Stimulated activated CD4-positive, alpha-beta T cell treated with anti-CD3 and anti-CD28 coated beads, Interleukin-12 subunit alpha, Interleukin-12 subunit beta, amount 100 ng/mL, for 24 hours (primary cell): ENCODE measurements around the gene OCA2.
"Not testable (repeated sequence)": the region's sequence is repeated elsewhere in the genome, so short reads cannot be mapped to it uniquely, and the experiment has no call there.

Experiments
- DNase-seq, 2 experiments: peaks; one replicate each; pipeline ENCODE4 v3.0.0-alpha.2; 2020; ENCODE audit warnings: low read depth in 2 of 2

OCA2 gene

DNA sequence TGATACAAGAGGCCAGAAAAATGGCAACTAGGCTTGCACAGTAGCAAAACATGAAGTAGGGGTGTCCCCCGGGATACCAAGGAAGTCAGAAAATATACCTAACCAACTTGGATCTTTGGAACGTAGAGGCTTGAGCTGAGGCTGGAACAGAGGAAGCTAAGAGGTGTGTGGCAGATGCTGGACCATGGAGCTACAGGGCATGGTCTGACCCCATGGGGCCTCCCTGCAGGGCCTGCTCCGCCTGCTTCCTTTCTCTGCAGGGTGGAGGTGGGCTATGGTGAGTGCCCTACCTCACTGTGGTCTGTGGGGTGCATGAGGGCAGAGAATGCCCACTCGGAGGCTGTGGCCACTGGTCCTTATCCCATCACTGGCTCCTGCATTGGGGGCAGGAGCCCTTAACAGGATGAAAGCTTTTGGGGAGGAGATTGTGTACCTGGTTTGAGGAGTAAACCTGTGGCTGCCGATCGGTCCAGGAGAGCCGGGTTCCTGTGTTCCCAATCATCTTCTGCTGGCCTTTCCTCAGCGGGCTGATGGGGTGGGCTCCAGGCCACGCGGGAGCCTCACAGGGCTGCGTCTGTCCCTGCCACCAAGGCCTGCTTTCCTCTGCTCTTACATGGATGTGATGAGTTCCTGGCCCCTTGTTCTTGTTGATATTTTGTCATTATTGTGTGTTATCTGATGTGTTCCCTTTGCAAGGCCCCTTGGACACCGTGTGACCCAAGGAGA, 96.8 kb downstream of the OCA2 start:
- no peak for DNase-seq

DNA sequence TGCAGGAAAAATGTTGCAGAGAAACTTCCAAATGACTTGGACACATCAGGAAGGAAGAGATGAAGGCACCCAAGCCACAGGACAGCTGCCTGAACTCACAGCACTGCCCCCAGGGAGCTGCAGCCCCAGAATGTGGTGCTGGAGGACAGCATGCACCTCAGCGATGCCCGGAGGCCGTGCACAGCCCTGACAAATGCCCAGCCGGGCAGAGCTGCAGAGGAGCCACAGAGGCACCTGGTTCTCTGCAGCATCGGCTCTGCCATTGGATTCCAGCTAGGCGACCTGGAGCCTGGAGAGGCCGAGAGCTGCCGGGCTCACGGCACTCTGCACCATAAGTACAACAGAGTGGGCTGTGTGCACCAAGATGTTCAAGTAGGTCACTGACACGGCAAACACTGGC, 97.5 kb downstream of the OCA2 start:
- no peak for DNase-seq

DNA sequence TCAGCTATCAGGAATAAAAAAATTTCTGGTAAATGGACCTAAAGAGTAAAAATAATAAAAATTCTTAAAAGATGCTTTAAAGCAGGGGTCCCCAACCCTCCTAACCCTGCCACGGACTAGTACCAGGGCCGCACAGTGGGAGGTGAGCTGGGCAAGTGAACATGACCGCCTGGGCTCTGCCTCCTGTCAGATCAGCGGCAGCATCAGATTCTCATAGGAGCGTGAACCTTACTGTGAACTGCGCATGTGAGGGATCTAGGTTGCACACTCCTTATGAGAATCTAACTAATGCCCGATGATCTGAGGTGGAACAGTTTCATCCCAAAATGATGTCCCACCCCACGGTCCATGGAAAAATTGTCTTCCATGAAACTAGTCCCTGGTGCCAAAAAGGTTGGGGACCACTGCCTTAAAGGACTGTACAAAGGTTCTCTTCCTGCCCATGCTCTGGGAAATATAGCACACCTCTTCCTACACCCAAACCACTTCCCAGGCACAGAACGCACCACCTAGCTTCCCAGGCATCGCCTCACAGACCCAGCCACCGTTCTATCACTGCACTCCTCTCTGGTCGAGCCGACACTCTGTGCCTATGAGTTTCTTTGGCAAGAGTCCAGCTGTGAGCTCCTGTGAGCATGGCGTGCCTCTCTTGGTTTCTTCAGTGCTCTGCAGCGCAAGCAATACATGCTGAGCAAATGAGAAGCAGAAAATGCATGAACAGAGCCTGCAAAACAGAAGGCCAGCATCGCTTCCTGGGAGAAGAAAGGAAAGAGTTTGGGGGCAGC, 104.9 kb downstream of the OCA2 start:
- no peak for DNase-seq

DNA sequence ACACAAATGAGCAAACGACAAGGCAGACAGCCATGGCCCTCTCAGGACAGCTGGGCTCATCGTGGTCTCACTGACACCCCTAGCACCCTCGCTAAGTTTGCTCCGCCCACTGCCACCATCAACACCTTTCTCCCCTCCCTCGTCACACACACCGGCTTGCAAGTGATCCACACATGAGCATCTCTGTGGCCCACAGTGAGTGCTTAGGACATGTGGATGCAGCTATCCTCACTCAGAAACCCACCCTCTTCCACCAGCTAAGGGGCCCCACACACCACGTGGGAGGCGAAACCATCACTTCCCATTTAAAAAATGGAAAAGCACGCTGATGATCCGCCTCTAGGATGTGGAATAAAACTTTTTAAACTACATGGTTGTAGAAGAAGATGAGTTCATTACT, 105.6 kb downstream of the OCA2 start:
- DNase-seq: no peak

DNA sequence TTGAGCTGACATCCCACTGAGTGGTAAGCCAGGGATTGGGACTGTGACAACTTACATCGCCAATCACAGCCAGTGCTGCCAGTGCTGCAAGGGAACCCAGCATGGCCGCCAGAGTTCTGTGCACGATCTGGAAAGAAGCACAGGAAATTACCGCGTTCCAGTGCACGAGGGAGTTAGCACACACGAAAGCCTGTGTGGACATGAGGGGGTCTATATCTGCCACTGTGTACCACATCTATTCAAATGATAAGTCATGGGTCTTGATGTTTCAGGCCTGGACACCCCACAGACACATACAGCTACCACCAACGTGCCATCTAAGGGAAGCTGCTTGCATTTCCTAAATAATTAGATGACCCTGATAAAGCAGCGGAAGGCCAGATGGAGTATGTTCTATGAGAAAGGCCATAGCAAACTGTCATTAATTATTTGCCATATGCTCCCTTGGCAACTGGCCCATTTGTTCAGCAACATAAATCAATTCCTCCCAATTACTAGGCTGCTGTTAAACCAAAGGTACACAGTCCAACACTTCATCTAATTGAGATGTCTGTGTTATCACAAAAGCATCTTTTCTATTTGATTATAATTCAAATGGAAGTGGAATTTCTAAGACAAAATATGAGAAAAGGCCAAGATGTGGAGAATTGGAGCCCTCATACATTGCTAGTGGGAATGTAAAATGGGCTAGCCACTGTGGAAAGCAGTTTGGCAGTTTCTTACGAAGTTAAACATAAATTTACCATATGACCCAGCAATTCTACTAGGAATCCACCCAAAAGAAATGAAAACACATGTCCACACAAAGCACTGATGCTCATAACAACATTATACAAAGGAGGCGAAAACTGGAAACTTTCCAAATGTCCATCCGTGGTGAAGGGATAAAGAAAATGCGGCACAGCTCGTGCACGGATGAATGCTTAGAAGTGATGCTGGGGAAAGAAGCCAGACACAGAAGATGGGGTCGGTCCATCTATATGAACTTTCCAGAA, 108.3 kb downstream of the OCA2 start:
- DNase-seq: no peak

DNA sequence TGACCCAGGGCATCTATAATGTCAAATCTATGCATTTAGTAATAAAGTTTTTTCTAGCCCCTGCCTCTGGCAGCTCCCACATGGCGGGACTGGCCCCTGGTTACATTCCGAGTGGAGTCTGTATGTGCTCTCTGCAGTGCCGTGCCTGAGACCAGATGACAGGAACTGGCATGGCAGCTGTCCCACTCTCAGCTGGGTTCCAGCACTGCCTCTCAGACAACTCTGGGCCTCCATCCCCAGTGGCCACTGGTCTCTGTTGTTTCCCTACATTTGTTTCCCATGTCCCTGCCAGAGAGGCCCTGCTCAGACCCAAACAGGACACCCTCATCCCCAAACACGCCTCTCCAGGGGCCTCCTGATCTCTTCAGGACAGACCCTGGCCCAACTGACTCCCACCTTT, 109.3 kb downstream of the OCA2 start:
- DNase-seq: no peak

DNA sequence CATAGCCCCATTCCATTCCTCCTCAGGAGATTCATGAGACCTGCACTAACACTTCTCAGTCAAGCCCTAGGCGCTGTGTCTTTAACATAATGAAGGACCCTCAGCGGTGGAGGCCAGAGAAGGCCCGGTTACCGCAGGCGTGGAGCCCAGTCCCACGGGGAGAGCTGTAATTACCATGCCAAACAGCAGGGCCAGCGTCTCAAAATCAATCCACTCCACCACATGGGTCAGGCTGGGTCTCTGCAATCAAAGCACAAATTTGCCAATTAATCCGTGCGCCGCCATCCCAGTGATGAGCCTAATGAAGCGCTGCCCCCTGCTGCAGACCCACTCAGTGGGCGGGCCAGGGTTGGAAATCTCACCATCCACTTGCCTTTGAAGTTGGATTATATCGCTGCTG, 109.7 kb downstream of the OCA2 start:
- no peak for DNase-seq

DNA sequence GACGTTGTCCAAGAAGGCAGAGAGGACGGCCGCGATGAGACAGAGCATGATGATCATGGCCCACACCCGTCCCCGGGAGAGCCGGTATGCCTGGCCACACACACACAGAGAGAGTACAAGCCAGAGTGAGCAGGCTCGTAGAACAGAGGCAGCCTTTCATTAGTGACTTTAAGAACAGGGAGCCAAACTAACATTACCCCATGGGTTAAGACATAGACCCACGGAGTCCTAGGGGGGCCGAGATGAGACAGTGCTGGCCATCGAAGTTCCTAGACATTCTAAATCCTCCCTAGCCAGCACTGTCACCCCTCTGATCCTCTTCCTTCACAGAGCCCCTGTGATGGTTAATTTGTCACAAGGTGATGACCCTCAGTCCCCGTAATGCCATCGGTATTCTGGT, 114.0 kb downstream of the OCA2 start:
- no peak for DNase-seq

DNA sequence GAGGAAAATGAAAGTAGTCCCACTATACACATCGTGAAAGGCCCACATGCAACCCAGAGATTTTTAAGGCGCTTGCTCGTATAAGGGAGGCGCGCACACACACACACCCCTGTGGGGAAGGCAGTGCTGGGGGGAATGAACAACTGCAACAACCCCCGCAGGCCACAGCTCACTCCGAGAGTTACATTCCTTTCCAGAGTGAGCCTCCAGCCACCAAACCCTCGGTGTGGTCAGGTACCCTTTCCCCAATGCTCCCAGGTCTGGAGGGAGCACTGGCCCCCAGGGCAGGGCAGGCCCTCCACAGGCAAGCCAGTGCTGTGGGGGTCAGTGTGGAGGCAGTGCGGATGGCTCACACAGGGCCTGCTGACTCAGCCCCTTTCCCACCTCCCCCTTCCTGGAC, 115.6 kb downstream of the OCA2 start:
- no peak for DNase-seq

DNA sequence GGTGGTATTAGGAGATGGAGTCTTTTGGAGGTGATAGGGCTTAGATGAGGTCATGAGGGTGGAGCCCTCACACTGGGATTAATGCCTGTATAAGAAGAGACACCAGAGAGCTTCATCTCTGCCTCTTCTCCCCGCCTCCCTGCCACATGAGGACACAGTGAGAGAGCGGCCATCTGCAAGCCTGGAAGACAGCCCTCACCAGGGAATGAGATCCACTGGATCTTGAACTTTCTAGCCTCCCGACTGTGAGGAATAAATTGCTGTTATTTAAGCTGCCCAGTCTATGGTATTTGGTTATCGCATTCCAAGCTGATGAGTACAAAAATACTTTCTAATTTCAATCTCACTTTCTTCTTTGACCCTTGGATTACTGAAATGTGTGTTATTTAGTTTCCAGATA, 121.4 kb downstream of the OCA2 start:
- no peak for DNase-seq

DNA sequence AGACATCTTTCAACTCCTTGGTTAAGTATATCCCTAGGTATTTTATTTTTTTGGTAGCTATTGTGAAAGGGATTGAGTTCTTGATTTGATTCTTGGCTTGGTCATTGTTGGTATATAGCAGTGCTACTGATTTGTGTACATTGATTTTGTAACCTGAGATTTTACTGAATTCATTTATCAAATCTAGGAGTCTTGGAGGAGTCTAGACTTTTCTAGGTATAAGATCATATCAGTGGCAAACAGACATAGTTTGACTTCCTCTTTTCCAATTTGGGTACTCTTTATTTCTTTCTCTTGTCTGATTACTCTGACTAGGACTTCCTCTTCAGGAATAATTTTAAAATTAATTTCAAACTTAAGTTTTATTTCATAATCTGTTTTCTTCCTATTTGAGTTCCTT, 125.2 kb downstream of the OCA2 start:
- no peak for DNase-seq

DNA sequence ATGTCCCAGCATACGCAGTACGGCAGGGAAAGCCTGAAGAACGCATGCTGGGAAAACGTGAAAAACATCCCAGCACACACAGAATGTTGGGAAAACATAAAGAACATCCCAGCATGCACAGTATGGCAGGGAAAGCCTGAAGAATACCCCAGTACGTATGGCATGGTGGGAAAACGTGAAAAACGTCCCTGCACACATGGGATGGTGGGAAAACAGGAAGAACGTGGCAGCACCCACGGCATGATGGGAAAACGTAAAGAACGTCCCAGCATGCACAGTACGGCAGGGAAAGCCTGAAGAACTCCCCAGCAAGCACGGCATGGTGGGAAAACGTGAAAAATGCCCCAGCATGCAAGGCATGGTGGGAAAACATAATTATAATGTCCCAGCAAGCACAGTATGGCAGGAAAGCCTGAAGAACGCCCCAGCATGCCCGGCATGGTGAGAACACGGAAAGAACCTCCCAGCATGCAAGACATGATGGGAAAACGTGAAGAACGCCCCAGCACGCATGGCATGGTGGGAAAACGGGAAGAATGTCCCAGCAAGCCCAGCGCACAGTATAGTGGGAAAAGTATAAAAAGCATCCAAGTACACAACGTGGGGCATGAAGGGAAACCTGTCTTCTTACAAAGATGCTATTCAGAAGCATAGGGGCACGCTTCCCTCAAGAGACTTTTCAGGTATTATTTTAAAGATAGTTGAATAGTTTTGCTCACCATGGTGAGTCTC, 128.3 kb downstream of the OCA2 start:
- DNase-seq: no peak

DNA sequence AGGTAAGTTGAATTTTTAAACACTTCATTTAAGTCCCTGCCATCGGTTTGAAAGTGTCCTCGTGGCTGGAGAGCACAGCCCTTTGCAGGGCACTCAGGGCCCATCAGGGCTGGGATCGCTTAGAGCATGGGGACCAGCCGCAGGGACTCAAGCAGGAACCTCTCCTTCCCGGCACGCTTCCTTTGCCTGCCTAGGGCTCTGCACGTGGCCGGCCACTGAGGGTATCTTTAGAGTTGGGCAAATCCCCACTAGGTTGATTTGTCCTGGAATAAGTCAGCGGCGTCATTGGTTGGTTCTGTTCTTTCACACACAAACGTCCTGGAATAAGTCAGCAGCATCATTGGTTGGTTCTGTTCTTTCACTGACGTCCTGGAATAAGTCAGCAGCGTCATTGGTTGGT, 131.6 kb downstream of the OCA2 start:
- no peak for DNase-seq

DNA sequence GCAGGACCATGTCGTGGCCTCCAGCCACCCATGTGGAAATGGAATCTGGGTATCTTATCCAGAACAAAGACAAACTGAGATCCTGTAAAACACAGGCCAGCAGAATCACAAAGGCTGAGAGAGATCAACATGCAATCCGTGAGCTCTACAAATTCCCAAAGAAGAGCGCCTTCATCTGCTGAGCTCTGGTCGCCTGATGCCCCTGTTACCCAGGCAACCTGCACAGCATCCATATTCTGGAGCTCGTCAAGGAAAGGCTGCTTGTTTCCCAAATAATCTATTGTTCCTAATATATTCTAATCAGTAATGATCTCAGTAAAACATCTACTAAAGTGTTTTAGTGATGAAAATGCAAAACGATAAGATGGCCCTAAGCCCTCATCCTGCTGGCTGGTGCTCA, 133.6 kb downstream of the OCA2 start:
- DNase-seq: no peak

DNA sequence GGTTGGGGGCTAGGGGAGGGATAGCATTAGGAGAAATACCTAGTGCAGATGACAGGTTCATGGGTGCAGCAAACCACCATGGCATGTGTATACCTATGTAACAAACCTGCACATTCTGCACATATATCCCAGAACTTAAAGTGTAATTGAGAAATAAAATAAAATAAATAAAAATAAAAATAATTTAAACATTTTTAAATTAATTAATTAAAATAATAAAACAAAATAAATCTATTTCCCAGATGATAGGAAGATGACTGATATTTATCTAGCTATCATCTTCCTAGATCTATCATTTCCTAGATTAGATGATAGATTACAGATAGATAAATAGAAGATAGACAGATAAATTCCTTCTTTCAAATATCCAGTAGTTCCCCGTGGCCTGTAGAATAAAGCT, 137.3 kb downstream of the OCA2 start:
- DNase-seq: no peak

DNA sequence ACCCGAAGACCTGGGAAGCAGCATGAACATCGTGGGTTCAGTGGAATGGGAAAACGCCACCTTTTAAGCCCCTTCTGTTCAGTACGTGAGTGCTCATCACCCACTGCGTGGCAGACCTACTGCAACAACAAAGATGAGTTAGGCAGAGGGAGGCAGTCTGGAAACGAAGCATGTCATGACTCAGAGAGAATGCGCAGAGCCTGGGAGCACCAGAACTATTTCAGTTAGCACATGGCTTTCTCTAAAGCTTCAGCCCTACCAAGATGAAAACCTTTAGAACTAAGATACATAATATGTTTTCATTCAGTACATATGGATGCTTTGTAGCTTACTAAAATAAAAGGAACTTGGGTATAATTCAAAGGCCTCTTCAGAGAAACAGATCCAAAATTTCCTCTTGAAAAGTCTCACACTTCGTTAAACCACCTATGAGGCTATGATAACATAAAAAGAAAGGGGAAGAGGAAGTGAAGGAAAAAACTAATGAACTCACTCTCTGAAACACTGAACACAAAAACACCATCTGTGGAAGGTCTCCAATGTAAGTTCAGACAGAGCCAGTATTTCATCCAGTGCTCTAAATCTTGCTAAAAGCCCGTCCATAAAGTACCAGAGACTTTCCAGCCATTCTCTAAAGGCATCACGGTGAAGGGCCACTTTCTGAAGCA, 140.1 kb downstream of the OCA2 start:
- no peak for DNase-seq

DNA sequence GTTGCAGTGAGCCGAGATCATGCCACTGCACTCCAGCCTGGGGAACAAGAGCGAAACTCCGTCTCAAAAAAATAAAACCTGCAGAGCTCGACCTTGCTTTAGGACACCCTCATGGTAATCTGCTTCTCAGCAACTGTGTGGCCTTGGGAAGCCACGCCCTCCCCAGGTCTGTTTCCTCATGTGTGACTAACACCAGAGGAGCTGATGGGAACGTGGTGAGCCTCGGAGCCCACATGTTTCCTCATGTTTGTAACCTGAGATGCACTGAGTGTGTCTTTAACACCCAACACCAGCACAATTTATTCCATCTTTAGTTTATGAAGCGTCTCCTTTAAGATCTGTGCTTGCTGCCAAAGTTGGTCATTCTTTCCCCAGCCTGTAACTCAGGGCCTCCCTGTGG, 142.8 kb downstream of the OCA2 start:
- no peak for DNase-seq

DNA sequence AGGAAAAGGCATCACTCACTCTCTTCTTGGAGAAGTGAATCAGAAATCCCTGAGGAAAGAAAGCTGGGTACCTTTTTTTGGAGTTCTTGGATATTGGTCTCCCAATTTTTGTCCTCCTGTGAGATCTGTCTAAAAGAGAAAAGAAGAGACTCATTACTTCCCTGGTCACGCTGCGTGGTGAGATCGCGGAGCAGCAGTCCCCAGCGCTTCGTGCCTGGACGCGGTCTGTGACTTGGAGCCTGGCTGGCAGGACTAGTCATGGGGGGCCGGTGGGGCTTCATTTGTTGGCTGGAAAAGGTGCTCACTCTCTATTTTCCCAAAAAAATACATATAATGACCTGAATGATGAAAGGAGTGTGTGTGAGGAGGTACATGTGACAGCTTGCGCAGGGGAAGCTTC, 144.0 kb downstream of the OCA2 start:
- DNase-seq: no peak

DNA sequence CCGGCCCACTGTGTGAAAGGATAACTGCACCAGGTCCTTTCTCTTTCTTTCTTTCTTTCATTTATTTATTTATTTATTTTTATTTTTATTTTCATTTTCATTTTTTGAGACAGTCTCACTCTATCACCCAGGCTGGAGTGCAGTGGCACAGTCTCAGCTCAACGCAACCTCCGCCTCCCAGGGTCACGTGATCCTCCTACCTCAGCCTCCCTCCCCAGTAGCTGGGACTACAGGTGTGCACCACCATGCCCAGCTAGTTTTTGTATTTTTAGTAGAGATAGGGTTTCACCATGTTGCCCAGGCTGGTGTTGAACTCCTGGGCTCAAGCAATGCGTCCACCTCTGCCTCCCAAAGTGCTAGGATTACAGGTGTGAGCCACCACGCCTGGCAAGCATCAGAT, 146.5 kb downstream of the OCA2 start:
- not testable (repeated sequence) for DNase-seq

DNA sequence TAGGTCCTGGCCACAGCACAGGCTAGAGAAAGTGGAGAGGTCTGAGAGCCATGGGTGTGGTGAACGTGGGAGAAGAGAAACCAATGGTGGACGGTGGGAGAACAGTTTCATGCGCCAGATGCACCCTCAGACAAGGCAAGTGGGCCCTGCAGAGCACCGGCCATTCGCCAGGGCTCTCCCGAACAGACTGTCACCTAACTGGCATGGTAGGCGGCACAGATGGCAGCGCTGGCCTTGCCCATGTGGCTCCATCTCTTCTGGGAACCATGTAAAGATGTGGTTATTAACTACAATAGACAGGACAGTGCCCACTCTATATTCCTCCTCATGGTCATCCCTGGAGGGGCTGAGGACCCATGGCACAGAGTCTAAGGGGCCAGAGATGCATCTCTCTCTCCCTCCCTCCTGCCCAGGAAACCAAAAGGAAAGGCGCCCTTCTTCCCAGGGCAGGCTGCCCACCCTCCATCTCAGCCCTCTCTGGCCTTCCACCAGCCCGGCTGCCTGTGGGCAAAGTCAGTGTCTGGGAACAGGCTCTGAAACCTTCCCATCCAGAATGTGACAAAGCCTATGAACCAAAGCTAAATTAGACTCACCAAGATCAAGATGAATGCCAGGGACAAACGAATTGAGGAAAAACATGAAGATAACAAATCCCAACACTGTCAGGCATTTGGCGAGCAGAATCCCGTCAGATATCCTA, 147.8 kb downstream of the OCA2 start:
- no peak for DNase-seq
